Activated naive CD8-positive, alpha-beta T cell treated with anti-CD3 and anti-CD28 coated beads, Interleukin-2, amount 10 ng/mL, durations not matched to agents 7 days and 5 days (primary cell): Measurements from ENCODE around the gene ZNF268. TPM values are rescaled to one million over a fixed set of nuclear protein-coding genes. Genes with fewer than 3 reads are reported as not detected.
"Not testable (repeated sequence)": the region's sequence is repeated elsewhere in the genome, so short reads cannot be mapped to it uniquely, and the experiment has no call there.

Experiments used
- ATAC-seq: fragments of 150-1000 bp; cut with Tn5 transposase; one replicate; pipeline ENCODE4 v1.10.0; 2021; ENCODE audit warnings: low read depth, moderate library complexity
- POLR2A ChIA-PET: fragments of 350-600 bp; sonication (Branson Sonifier 250); formaldehyde crosslinking; loops from one replicate; lab custom pipeline; 2021; ENCODE audit warnings: antibody characterized with exemption; lab: Charles Lee
- DNase-seq: peaks from one replicate; pipeline ENCODE4 v3.0.0; 2021
- H3K27ac Mint-ChIP-seq: one replicate; pipeline ENCODE4 v1.8.0; 2022; ENCODE audit warnings: mild to moderate bottlenecking, mixed read lengths
- H3K27me3 Mint-ChIP-seq: one replicate; pipeline ENCODE4 v1.8.0; 2022; ENCODE audit warnings: mild to moderate bottlenecking, moderate library complexity, mixed read lengths
- H3K36me3 Mint-ChIP-seq: one replicate; pipeline ENCODE4 v1.8.0; 2021; ENCODE audit warnings: mild to moderate bottlenecking, mixed read lengths
- H3K4me1 Mint-ChIP-seq: one replicate; pipeline ENCODE4 v1.8.0; 2021; ENCODE audit warnings: mixed read lengths
- H3K4me3 Mint-ChIP-seq: one replicate; pipeline ENCODE4 v1.8.0; 2022; ENCODE audit warnings: mild to moderate bottlenecking, moderate library complexity, mixed read lengths
- H3K9me3 Mint-ChIP-seq: one replicate; pipeline ENCODE4 v1.8.0; 2021; ENCODE audit warnings: mixed read lengths
- total RNA-seq, 2 experiments: library from RNA; stranded (reverse); gene quantifications; one replicate each; pipeline ENCODE4 v1.2.3, GENCODE V29; 2021

The ZNF268 gene
- total RNA-seq, 2 experiments from 2014 or later = 24.1 to 25.6 TPM

- ATAC-seq (no peak), DNase-seq (no peak)
- no peak overlapping the region for H3K4me3 Mint-ChIP-seq
- POLR2A ChIA-PET = no interaction called here
- no peaks in the 10 kb centered on the region for H3K36me3 Mint-ChIP-seq
- H3K27ac Mint-ChIP-seq = no peak overlapping the region
- no peaks in the 10 kb centered on the region for H3K27me3 Mint-ChIP-seq
- no peaks in the 10 kb centered on the region for H3K4me1 Mint-ChIP-seq
- H3K9me3 Mint-ChIP-seq = peaks cover 16% of the 10 kb centered on the region
Measured at GRCh38 chr12:133234971-133235370, 53.7 kb downstream of the ZNF268 start.

GRCh38 chr12:133235401-133236112, 54.3 kb downstream of the ZNF268 start, which contains the start of gene ANHX:
TSS of gene ANHX (minus strand) at chr12:133235877. CDS start at chr12:133234356, 1,521 bp downstream.
- ATAC-seq (no peak), DNase-seq (no peak)
- no peaks in the 10 kb centered on the region for H3K36me3 Mint-ChIP-seq
- H3K4me3 Mint-ChIP-seq = no peak within 1 kb of the TSS
- POLR2A ChIA-PET = no interaction called here
- no peak within 1 kb of the TSS for H3K27ac Mint-ChIP-seq
- H3K4me1 Mint-ChIP-seq = no peaks in the 10 kb centered on the region
- no peaks in the 10 kb centered on the region for H3K27me3 Mint-ChIP-seq
- peaks cover 20% of the 10 kb centered on the region for H3K9me3 Mint-ChIP-seq

- H3K4me3 Mint-ChIP-seq = no peak overlapping the region
- H3K4me1 Mint-ChIP-seq = no peaks in the 10 kb centered on the region
- ATAC-seq = no peak
- POLR2A ChIA-PET = no interaction called here
- H3K9me3 Mint-ChIP-seq = peaks cover 21% of the 10 kb centered on the region
- no peak overlapping the region for H3K27ac Mint-ChIP-seq
- no peaks in the 10 kb centered on the region for H3K36me3 Mint-ChIP-seq
- DNase-seq = no peak
- no peaks in the 10 kb centered on the region for H3K27me3 Mint-ChIP-seq
Measured at GRCh38 chr12:133236144-133236543, 54.8 kb downstream of the ZNF268 start.

DNA sequence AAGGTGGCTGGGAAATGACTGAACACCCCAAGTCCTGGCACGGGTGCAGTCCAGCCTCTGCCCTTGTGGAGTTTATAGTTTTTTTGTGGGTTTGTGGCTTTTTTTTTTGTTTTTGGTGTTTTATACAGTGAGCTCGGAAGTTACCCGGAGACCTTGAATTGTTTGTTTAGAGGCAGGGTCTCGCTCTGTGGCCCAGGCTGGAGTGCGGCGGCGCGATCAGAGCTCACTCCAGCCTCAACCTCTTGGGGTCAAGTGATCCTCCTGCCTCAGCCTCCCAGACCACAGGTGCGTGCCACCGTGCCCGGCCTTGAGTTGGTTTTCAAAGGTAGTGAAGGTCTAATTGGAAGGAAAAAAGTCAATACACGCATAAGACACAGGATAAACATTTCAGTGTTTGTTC, 55.3 kb downstream of the ZNF268 start:
- H3K4me1 Mint-ChIP-seq = no peaks in the 10 kb centered on the region
- ATAC-seq = no peak
- H3K9me3 Mint-ChIP-seq = peaks cover 22% of the 10 kb centered on the region
- H3K27me3 Mint-ChIP-seq = no peaks in the 10 kb centered on the region
- no peaks in the 10 kb centered on the region for H3K36me3 Mint-ChIP-seq
- DNase-seq = no peak
- H3K4me3 Mint-ChIP-seq = no peak overlapping the region
- no peak overlapping the region for H3K27ac Mint-ChIP-seq
- POLR2A ChIA-PET = no interaction called here

DNA sequence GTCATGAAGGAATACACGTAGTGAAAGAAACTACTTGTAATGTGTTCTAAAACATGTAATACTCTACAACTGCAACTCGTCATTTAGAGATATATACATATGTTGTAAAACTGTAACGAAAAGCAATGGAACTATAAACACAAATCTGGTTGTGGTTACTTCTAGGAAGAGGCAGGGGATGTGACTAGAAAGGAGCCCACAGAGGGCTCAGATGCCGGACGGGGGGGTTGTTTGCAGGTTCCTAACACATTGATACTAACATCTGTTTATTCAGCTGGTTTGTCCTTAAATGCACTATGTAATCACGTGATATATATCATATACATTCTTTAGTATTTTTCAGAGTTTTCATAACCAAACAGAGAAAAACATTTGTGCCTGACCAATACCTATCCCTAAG, 70.4 kb downstream of the ZNF268 start:
- Mint-ChIP-seq H3K9me3 (peaks cover 38% of the 10 kb centered on the region), H3K4me1 (no peaks in the 10 kb centered on the region), H3K27me3 (no peaks in the 10 kb centered on the region), H3K27ac (no peak overlapping the region), H3K4me3 (no peak overlapping the region), H3K36me3 (no peaks in the 10 kb centered on the region)
- ATAC-seq = no peak
- POLR2A ChIA-PET = no interaction called here
- no peak for DNase-seq

- H3K27me3 Mint-ChIP-seq, H3K36me3 Mint-ChIP-seq, DNase-seq, POLR2A ChIA-PET, H3K27ac Mint-ChIP-seq, ATAC-seq, H3K4me3 Mint-ChIP-seq, H3K4me1 Mint-ChIP-seq: not testable (repeated sequence)
- peaks cover 24% of the 10 kb centered on the region for H3K9me3 Mint-ChIP-seq
Measured at GRCh38 chr12:133255833-133256232, 74.5 kb downstream of the ZNF268 start.

DNA sequence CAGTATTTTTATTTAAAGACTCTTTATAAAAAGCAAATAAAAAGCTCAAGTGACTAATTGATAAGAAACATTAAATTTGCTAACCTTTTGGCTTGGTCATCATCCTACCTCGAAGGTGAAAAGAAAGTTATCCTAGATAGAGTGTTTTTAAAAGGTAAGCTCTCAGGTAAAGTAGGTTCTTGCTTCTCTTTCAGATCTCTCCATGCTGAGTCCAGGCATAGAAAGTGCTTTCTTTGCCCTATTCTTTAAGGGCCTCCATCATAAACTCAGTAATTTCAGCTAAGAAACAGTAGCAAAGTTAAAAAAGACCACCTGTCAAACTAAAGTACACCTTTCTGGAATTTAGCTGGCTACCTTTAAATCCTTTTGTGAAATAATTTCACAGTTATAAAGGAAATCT, 75.0 kb downstream of the ZNF268 start:
- ATAC-seq (no peak), DNase-seq (no peak)
- Mint-ChIP-seq H3K36me3 (no peaks in the 10 kb centered on the region), H3K27ac (no peak overlapping the region), H3K27me3 (no peaks in the 10 kb centered on the region), H3K9me3 (peaks cover 23% of the 10 kb centered on the region), H3K4me3 (no peak overlapping the region), H3K4me1 (no peaks in the 10 kb centered on the region)
- POLR2A ChIA-PET = no interaction called here

DNA sequence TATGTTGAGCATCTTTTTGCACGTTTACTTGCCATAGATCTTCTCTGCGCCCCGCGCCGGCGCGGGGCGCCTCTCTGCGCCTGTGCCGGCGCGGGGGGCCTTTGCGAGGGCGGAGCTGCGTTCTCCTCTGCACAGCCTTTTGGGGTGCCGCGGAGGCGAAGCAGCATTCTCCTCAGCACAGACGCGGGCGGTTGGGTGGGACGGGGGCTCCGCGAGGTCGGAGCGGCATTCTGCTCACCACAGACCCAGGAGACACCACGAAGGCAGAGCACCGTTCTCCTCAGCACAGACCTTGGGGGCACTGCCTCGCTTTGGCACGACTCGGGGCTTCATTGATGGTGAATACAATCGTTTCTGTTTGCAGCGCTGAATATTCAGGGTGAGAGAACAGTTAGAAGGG, 82.9 kb downstream of the ZNF268 start:
- no peaks in the 10 kb centered on the region for H3K4me1 Mint-ChIP-seq
- H3K27me3 Mint-ChIP-seq = no peaks in the 10 kb centered on the region
- no peaks in the 10 kb centered on the region for H3K36me3 Mint-ChIP-seq
- DNase-seq (no peak), ATAC-seq (no peak)
- POLR2A ChIA-PET = no interaction called here
- no peak overlapping the region for H3K27ac Mint-ChIP-seq
- no peak overlapping the region for H3K4me3 Mint-ChIP-seq
- no peaks in the 10 kb centered on the region for H3K9me3 Mint-ChIP-seq

Other genes starting within 250 kb of the ZNF268 start
- 10 to 100 TPM; 12.3 to 13.6 TPM for gene ZNF605, start 225.2 kb upstream of the ZNF268 start, total RNA-seq
- 10 to 100 TPM; 22.5 to 25.5 TPM for gene ZNF26, start 195.1 kb upstream of the ZNF268 start, total RNA-seq
- gene ZNF84, start 144.0 kb upstream of the ZNF268 start, total RNA-seq = 10 to 100 TPM; 36.2 to 40.8 TPM
- gene ZNF140, start 100.6 kb upstream of the ZNF268 start, total RNA-seq = 10 to 100 TPM; 18.2 to 19.8 TPM
- gene ZNF891, start 51.2 kb upstream of the ZNF268 start, total RNA-seq = 1 to 10 TPM; 3.9 to 4.0 TPM
- 10 to 100 TPM; 10.8 to 15.4 TPM for gene ZNF10, start 50.9 kb upstream of the ZNF268 start, total RNA-seq
- gene ANHX, start 54.4 kb downstream of the ZNF268 start, total RNA-seq = not detected